NB4 (cell line): Measurements from ENCODE around the gene CDH13.

Source experiments
- DNase-seq: peaks from one replicate; pipeline ENCODE4 v3.0.0; 2010; ENCODE audit warnings: low read depth
- H3K4me3 ChIP-seq: one replicate; pipeline ENCODE4 v1.5.1; 2011; ENCODE audit warnings: mild to moderate bottlenecking, low read depth, low read length, moderate library complexity
- MYC ChIP-seq: IDR thresholded peaks from 2 replicates; pipeline ENCODE4 v1.6.1; 2011; ENCODE audit warnings: low read depth, low read length
- POLR2A ChIP-seq: IDR thresholded peaks from 2 replicates; pipeline ENCODE4 v1.6.1; 2011; ENCODE audit warnings: mild to moderate bottlenecking; ENCODE audit not compliant: insufficient read length; ENCODE audit errors: extremely low read depth
- TF ChIP-seq, protein P1 (sequence below): IDR thresholded peaks from 2 replicates; pipeline ENCODE4 v1.6.1; 2011; ENCODE audit warnings: low read depth, low read length
- TF ChIP-seq, protein P2 (sequence below): IDR thresholded peaks from one replicate; pipeline ENCODE4 v1.5.1; 2012; ENCODE audit warnings: low read depth, low read length

Gene CDH13

DNA sequence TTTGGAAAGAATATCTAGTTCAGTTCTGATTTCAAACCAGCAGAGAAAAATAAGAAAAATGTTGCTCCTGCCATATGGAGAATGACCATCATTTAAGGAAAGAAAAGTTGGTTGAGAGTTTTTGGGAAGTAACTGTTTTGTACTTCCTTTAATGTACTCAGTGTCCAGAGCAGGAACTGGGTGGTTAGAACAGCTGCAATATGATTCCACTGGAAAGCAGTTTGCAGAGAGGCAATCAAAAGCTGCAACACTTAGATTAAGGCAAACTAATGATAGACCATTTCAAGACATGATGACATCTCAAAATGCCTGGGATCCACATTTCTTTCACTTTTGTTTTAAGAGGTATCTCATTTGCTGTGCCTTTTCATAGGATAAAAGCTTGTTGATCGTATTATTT, 867.7 kb downstream of the CDH13 start:
- no peak for DNase-seq
- H3K4me3 ChIP-seq = no peak overlapping the region
- TF ChIP-seq MYC (no peak), POLR2A (no peak)
- TF ChIP-seq, protein P1, sequence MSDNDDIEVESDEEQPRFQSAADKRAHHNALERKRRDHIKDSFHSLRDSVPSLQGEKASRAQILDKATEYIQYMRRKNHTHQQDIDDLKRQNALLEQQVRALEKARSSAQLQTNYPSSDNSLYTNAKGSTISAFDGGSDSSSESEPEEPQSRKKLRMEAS = no peak
- TF ChIP-seq, protein P2, sequence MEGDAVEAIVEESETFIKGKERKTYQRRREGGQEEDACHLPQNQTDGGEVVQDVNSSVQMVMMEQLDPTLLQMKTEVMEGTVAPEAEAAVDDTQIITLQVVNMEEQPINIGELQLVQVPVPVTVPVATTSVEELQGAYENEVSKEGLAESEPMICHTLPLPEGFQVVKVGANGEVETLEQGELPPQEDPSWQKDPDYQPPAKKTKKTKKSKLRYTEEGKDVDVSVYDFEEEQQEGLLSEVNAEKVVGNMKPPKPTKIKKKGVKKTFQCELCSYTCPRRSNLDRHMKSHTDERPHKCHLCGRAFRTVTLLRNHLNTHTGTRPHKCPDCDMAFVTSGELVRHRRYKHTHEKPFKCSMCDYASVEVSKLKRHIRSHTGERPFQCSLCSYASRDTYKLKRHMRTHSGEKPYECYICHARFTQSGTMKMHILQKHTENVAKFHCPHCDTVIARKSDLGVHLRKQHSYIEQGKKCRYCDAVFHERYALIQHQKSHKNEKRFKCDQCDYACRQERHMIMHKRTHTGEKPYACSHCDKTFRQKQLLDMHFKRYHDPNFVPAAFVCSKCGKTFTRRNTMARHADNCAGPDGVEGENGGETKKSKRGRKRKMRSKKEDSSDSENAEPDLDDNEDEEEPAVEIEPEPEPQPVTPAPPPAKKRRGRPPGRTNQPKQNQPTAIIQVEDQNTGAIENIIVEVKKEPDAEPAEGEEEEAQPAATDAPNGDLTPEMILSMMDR = no peak

DNA sequence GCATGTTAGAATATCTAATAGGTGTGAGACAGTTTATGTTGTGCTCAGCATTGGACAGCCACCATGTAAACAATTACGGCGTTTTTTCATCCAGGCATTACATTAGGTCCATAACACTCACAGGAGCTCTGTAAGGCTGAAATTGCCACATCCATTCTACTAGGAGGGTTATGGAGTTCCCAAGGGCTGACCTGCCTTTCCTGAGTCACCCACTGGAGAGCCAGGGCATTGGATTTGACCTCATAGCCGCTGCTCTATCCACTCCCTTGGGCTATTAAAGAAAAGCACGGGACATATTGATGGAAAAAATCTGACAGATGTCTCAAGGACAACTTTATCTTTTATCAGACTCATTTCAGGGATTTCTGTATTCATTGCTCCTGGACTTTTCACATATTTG, 874.7 kb downstream of the CDH13 start:
- no peak for DNase-seq
- H3K4me3 ChIP-seq = no peak overlapping the region
- TF ChIP-seq, protein P2 = no peak
- TF ChIP-seq MYC (no peak), POLR2A (no peak)
- TF ChIP-seq, protein P1 = no peak

DNA sequence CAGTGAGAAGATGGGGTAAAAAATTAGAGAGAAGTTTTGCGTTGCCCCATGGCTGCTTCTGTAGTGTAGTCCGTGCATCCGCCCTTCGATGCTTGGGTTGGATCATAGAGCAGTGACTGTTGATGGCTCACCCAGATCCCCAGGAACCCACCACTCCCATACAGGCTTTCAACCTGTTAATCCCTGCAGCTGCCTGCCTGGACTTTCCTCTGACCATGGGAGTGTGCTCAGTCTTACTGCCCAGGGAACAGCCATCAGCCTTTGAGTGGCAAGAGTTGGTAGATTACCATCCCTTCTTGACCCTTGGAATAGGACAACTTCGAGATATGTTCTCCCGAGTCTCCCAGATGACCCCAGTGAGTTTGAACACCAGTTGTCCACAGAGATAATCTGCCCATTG, 881.5 kb downstream of the CDH13 start:
- H3K4me3 ChIP-seq = no peak overlapping the region
- no peak for DNase-seq
- no peak for TF ChIP-seq MYC
- TF ChIP-seq, protein P2 = no peak
- TF ChIP-seq, protein P1 = no peak
- no peak for TF ChIP-seq POLR2A

DNA sequence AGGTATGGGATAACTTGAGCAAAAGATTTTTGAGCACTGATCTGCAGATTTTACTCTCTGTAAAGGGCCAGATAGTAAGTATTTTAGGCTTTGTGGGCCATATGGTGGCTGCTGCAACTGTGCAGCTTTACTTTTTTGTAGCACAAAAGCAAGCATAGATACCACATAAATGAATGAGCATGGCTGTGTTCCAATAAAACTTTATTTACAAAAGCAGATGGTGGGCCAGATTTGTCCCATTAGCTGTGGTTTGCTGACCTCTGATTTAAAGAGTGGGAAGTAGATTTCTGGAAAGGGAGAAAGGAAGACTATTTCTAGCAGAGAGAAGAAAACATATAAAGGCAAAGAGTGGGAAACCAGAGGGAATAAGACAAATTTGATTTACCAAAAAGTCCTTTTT, 882.5 kb downstream of the CDH13 start:
- TF ChIP-seq MYC = no peak
- TF ChIP-seq POLR2A = no peak
- TF ChIP-seq, protein P2 = no peak
- TF ChIP-seq, protein P1 = no peak
- no peak for DNase-seq

DNA sequence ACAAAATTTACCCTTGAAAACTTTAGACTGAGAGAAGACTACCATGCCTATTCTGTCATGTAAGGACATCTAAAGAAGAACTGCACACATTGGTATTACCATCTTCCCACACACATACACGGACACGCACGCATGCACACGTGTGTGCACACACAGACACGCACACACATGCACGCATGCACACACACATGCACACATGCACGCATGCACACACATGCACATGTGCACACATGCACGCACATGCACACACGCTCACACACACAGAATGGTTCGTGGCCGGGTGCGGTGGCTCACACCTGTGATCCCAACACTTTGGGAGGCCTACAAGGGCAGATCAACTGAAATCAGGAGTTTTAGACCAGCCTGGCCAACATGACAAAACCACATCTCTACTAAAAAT, 884.1 kb downstream of the CDH13 start:
- H3K4me3 ChIP-seq = no peak overlapping the region
- DNase-seq = no peak
- no peak for TF ChIP-seq POLR2A
- TF ChIP-seq MYC = no peak
- TF ChIP-seq, protein P1 = no peak
- TF ChIP-seq, protein P2 = no peak

More for the DNA sequence above, 882.5 kb downstream of the CDH13 start:
- H3K4me3 ChIP-seq = no peak overlapping the region

DNA sequence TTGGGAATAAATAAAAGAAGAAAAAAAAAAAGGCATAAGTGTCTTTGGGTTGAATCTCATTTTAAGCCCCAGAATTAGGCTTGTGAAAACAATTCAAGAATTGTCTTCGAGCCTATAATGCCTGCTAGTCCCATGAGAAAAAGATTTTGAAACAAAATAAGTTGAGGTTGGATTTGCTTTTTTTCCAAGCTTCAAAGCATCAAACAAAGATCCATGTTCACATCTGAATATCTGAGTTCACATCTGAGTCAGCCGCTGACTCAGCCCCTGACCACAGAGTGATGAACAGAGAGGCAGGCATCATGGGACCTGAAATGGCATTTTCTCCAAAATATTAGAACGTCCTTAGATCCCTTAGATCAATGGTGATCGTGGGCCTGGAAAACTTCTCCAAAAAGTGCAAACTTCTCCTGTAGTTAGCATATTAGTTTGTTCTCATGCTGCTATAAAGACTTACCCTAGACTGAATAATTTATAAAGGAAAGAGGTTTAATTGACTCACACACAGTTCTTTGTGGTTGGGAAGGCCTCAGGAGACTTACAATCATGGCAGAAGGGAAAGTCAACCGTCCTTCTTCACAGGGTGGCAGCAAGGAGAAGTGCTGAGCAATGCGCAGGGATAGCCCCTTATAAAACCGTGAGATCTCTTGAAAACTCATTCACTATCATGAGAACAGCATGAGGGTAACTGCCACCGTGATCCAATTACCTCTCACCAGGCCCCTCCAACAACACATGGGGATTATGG, 886.4 kb downstream of the CDH13 start:
- no peak for TF ChIP-seq POLR2A
- TF ChIP-seq, protein P2 = no peak
- no peak for TF ChIP-seq MYC
- TF ChIP-seq, protein P1 = no peak
- DNase-seq = peak; percentile 44
- no peak overlapping the region for H3K4me3 ChIP-seq
